DMS79 treated with DMSO at 0.1 percent for 48 hours (cell line): ENCODE results near the gene CCSER2.

Source experiments
- DNase-seq: peaks from one replicate; lab custom pipeline; 2025; lab: John Stamatoyannopoulos, UW

The CCSER2 gene

DNA sequence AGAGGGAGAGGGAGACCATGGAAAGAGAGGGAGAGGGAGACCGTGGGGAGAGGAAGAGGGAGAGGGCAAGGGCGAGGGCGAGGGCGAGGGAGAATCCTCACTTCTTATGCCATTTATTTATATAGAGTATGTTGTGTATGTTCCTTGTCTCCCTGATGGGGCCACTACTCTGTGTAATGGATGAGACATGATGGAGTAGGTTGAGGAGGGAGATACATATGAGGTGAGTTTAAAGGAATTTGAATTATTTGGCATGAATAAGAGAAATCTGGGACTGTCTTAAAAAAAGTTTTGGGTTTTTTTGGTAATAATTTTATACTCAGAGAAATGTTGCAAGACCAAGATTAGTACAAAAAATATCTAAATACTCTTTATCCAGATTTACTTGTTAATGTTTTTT lies 20.1 kb downstream of the CCSER2 start:
- DNase-seq = no peak

DNA sequence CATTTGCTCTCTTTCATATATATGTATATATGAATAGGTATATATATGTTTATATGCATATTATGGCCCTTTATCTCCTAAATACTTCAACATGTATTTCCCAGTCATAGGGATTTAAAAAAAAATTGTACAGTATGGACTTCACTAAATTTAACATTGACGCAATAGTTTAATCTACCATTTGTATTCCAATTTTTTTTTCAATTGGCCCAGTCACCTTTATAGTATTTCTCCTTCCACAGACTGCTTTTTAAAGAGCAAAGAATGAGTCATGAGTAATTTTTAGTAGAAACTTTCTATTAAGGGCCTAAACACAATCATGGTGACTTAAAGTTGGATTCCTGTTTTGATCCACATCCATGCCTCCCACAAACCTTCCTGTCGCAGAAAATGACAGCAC lies 20.5 kb downstream of the CCSER2 start:
- no peak for DNase-seq

DNA sequence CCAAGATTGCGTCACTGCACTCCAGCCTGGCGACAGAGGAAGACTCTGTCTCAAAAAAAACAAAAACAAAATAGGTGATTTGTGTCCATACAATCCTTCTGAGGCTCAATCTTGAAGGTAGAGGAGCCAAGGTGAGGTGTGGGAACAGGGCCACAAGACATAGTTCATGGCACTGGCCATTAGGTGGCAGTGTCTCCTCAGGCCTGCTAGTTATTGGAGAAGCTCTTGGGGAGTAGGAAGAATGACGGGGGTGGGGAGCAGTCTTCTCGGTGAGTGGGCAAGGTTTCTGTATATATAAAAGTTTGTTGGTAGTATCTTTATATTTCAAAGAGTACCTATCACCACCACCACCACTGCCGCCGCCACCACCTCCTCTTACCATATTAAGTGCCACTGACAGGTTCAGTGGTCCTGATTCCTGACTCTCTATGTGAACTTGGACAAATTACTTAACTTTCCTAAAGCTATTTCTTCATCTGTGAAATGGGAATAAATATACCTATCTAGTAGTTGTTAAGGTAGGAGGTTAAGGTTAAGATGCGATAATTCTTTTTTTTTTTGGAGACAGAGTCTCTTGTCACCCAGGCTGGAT lies 24.0 kb downstream of the CCSER2 start:
- no peak for DNase-seq

DNA sequence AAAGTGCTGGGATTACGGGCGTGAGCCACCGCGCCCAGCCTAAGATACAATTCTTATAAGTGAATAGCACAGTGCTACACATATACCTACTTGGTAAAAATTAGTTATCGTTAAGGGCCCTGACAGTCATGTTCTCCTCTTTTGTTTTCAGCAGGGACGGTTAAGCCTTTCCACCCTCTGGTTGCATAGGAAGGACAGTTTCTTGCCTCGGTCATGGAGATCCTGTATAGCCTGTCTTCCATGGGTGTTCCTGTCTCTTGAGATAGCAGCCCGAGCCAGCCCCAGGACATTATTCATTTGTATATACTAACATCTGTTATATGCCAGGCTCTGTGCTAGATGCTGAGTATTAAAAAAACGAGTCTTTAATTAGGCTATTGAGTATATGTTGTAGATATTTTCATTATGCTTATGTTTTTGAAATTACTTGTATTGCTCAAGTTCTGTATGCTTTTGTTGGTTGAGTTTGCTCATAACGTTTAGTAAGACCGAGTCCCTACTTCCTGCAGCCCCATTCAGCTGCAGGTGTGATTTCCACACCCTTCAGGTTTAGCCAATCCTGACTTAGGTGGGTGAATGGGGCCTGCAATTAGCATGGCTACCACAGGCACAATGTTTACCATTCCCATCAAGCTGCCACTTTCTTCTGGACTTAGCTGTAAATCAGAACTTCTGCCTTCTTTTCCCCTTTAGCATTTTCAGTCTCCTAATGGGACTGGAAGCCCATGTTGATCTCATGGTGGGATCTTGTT lies 24.8 kb downstream of the CCSER2 start:
- no peak for DNase-seq

DNA sequence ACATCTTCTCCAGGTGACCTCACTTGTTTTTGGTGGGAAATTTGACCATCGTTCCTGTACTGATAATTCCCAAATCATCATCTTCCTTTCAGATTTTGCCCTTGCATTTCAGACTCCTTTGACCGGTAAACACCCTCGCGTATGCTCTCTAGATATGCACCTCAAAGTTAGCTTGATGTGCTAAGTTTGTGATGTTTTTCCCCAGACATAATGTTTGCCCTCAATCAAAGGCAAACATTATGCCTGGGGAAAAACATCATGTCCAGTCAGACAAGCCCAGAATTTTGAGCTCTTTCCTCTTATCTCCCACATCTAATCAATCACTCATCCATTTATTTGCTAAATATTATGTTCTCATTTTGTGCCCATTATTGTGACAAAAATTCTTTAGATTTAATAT lies 26.2 kb downstream of the CCSER2 start:
- no peak for DNase-seq

DNA sequence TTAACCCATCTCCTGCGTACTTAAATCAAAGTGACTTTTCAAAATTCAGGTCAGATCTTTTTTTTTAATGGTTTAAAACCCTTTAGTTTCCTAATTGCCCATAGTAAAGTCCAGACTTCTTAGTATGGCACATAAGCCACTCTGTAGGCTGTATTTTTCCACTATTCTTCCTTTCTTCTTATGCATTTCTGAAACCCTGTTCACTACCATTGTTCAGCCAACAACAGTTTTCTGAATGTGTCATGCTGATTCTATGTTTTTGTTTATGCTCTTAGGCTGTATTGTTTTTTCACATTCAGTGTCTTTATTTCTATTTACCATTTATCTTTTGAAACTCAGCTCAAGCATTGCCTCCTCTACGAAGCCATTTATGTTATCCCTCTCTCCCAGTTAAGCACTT lies 26.7 kb downstream of the CCSER2 start:
- DNase-seq = no peak

DNA sequence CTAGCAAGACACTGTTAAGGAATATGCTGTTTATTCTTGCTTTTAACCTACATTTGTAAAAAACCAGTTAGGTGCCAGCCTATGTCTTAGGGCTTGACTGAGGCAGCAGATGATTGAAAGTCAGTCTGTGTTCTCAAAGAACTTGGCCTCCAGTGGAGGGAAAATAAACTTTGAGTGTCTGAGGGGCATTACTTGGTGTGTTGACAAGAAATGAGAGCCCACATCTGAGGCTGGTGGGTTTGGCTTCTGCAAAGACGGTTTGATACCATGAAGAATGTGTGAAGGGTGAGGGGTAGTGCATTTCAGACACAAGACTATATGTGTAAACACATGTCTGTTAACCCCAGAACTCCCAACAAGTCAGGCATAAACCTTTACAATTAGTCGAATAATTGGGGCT lies 28.5 kb downstream of the CCSER2 start:
- no peak for DNase-seq

DNA sequence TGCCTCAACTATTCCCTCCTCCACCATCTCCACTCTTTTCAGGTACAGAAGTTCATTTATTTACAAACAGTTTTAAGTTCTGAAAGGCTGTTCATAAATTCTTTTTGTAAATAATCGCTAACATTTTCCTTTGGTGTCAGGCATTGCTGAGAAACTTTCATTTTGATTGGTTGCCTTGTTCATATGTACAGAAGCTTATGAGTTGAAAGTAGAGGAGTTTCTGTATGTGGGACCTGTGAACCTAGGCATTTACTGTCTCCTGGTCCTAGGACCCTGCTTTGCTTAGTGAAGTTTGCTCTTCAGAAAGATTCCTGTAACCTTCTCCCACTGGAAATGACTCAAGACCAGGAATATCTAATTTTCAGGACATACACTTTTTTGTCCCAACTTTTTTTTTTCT lies 30.4 kb downstream of the CCSER2 start:
- no peak for DNase-seq

DNA sequence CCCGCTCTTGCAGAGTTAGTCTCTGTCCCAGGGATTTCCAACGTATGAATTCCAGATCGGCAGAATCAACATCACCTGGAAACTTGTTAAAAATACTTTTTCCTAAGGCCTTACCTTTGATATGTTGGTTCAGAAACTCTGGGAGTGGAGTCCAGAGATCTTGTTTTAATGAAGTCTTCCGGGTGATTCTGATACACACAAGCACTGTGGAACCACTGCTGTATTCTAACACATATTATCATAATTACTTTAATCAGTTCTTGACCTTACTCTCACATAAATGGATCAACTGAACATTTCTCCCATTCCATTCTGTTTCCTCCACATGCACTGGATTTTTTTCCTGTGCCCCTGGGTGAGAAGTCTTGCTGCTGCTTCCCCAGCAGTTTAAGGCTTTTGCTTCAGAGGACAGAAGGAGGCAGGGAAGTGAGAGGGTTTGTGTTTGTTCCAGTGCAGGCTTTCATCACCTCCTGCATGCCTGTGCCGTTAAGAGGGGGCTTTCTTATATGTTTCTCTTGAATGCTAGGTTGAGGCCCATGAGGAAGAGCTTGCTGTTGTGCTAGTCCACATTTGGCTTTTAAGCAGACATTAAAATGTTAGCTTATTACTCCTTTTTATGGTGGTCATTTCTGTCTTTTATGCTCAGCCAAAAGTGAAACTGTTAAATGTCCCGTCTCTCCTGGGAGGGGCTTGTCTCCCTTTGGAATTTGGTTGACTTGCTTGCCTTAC lies 32.4 kb downstream of the CCSER2 start:
- no peak for DNase-seq

DNA sequence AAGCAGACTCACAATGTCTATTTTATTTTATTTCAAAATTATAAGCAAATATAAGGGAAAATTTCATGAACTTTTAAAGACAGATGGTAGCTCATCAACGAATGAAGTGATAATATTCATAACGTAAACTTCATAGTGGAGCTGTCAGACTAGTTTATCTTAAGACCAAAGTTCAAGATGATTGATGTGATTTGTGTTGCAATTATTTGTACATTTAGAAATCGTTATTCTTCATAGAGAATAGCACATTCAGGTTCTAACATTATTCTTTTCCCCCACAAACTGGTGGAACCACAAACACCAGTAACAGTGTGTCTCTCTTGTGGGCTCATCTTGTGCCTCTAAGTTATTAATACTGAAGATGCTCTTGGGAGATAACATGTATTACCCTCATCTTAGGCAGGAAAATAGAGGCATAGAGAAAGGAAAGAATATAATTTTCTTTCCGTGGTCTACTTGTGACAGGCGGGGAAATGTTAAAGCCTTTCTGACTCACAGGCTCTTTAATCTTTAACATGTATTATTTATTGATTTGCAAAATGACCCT lies 37.0 kb downstream of the CCSER2 start:
- DNase-seq = no peak

DNA sequence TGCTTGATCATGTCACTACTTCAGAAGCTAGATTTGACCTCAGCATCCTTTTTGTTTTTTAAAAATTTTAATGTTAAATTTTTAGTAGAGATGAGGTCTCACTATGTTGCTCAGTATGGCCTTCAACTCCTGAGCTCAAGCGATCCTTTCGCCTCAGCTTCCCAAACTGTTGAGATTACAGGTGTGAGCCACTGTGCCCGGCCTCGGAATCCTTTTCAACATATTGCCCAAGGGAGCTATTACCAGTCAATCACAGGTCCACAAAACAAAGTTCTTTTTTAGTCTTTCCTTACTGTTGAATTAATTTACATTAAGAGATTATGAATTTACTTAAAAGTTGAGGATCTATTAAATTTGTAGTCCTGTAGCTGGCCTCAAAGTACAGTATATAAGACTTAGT lies 37.7 kb downstream of the CCSER2 start:
- no peak for DNase-seq

DNA sequence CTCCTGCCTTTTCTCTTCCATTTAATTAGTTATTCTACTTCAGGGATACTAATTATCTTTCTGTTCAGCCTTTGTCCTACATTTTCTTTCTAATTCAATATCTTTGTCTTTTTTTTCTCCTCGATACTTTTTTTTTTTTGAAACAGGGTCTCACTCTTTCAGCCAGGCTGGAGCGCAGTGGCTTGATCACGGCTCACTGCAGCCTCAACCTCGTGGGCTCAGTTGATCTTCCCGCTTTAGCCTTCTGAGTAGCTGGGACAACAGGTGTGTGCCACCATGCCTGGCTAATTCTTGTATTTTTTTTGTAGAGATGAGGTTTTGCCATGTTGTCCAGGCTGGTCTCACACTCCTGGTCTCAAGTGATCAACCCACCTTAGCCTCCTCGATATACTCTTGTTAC lies 38.9 kb downstream of the CCSER2 start:
- DNase-seq = no peak

DNA sequence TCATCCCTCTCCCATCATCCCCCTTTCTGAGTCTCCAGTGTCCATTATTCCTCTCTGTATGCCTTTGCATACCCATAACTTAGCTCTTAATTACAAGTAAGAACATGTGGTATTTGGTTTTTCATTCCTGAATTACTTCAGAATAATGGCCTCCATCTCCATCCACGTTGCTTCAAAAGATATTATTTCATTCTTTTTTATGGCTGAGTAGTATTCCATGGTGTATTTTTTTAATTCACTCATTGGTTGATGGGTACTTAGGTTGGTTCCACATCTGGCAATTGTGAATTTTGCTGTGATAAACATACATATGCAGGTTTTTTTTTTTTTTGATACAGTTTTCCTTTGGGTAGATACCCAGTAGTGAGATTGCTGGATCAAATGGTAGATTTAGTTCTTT lies 40.4 kb downstream of the CCSER2 start:
- DNase-seq = no peak

DNA sequence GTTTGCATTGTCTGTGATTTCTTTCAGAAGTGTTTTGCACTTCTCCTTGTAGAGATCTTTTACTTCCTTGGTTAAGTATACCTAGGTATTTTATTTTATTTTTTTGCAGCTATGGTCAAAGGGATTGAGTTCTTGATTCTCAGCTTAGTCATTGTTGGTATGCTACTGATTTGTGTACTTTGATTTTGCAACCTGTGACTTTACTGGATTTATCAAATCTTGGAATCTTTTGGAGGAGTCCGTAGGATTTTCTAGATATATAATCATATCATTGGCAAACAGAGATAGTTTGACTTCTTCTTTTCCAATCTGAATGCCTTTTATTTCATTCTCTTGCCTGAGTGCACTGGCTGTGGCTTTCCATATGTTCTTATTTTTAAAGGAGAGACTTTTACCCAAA lies 41.9 kb downstream of the CCSER2 start:
- DNase-seq = no peak

DNA sequence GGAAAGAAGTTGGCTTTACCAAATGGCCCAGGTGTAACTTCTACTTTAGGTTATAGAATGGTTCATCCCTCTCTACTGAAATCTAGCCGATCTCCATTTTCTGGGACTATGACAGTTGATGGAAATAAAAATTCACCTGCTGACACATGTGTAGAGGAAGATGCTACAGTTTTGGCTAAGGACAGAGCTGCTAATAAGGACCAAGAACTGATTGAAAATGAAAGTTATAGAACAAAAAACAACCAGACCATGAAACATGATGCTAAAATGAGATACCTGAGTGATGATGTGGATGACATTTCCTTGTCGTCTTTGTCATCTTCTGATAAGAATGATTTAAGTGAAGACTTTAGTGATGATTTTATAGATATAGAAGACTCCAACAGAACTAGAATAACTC lies 43.6 kb downstream of the CCSER2 start:
- DNase-seq = no peak

DNA sequence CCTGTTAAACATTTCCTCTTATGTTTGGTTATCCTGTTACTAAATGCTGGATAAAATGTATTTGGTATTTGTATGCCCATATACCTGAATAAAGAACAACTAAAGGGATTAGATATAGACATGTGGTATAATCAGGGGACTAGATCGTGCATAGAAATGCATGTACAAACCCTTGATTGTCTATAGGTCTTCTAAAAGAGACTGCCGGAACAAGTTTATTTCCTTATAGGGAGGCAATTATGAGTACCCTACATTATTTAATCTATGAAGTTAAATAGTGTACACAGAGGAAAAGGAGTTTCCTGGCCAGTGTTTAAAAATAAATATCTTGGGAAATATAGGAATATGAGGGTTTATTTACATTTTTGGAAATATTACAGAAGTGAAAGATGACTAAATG lies 44.6 kb downstream of the CCSER2 start:
- DNase-seq = no peak

DNA sequence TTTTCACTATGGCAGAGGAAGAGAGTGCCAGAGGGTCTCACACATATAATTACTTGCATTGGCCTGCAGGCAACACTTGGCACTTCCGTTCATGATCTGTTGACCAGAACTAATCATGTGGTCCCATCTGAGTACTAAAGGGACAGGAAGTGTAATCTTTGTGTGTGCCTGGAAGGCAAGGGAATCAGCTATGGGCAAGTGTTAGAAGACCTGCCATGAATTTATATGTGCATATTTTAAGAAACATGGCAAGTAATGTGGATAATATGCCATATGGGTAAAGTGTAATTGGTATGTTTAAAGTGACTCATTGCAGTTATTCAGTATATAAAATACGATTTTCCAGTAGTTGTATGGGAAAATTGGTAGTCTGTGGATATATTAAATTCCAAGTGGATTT lies 46.1 kb downstream of the CCSER2 start:
- DNase-seq = no peak

DNA sequence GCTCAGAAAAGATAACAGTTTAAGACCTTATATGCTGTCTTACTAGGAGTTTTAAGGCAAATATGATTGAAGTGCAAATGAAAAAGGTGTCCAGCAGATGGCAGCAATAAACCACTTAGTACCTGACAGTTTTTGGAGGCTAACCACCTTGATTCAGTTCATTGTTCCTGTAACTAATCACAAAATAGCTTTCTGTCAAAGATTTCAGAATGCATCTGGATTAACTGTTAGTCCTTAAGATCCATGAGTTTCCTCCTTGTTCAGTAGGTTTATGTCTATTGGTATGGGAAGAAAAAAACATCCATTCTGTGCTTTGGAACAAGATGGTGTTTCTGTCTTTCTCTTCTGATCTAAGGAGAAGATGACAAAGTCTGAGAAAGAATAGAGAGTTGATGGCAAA lies 46.6 kb downstream of the CCSER2 start:
- DNase-seq = peak; percentile 10

DNA sequence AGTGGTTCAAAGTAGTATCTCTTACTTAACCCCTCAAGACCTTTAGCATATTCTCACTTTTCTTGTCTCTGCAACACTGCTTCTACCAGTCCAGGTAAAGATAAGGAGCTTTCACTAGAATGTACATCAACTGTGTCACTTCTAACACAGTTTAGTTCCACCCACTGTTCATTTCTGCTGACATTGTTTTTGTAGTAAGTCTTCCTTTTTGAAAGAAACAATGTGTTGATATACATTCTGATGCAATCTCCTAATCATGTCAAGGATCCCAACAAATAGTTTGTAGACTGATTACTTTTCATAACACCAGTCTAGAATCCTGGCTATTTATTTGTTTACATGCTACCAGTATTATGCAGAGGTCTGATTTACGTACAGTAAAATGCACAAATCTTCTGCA lies 47.5 kb downstream of the CCSER2 start:
- DNase-seq = no peak

DNA sequence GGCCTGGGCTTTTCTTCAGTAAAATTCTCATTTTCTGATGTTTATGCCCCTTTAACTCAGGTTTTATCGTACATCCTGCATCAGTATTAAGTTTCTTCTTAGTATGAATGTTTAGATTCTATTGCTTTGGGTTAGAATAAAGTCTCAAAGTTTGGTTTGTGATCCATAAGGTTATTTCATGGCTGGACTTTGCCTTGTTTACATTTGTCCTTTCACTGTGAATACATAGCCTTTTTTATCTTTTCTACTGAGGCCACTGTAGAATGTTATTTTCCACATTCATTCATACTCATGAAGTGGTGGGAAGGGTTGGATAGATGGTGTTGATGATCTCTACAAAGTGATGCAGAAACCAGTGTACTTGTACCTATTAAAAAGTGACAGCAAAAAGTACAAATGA lies 59.8 kb downstream of the CCSER2 start:
- no peak for DNase-seq

DNA sequence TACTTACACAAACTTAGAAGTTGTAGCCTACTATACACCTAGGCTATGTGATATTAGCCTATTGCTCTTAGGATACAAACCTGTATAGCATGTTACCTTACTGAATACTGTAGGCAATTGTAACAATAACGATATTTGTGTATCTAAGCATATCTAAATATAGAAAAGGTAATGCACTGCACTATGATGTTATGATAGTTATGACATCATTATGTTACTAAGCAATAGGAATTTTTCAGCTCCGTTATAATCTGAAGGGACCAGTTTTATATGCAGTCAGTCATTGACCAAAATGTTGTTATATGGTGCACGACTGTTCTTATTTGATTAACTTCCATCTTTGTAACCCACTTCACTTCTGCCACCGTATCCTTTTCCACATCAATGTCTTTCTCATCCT lies 62.0 kb downstream of the CCSER2 start:
- DNase-seq = no peak

DNA sequence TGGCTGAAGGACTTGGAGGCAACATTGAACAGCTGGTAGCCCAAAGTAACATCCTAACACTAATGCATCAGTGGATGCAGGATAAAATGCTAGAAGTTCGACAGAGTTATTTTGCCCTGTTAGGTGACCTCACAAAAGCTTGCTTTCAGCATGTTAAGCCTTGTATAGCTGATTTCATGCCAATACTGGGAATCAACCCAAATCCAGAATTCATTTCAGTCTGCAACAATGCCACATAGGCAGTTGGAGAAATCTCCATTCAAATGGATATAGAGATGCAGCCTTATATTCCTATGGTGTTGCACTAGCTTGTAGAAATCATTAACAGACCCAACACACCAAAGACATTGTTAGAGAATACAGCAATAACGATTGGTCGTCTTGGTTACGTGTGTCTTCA lies 62.9 kb downstream of the CCSER2 start:
- no peak for DNase-seq

DNA sequence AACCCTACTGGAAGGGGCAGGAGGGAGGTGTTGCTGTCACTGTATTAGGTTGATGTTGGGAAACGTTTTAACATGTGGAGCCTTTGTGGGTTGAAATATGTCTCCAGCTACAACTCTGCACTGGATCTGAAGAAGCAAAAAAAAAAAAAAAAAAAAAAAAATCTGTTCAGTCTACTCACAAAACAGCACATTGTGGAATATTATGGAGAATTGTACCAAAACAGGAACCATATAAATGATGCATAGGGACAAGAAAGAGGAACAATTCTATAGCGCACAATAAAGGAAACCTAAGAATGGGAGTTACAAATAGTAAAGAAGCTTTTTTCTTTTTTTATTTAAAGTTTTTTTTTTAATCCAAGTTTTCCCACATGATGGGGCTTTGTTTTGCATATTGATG lies 63.8 kb downstream of the CCSER2 start:
- no peak for DNase-seq
